Astrocyte (in vitro differentiated cells and primary cell): ENCODE data around the gene OR52A5. TPM values are rescaled to one million over a fixed set of nuclear protein-coding genes. Genes with fewer than 3 reads are reported as not detected.

ENCODE experiments used
- DNase-seq: peaks from one replicate; pipeline ENCODE4 v3.0.0-alpha.2; 2010; ENCODE audit warnings: low read depth
- FAIRE-seq: peaks from 2 replicates; lab custom pipeline; 2011; peaks lifted over from hg19 to GRCh38; lab: Jason Lieb, UNC
- H2AFZ ChIP-seq: 2 replicates; pipeline ENCODE4 v1.6.0; 2012; ENCODE audit warnings: low read depth, low read length, inconsistent platforms
- H3K27ac ChIP-seq: 2 replicates; pipeline ENCODE4 v1.5.1; 2011; ENCODE audit warnings: low read depth, low read length, inconsistent platforms
- H3K27me3 ChIP-seq: 2 replicates; pipeline ENCODE4 v1.6.0; 2011; ENCODE audit warnings: low read length, inconsistent platforms; ENCODE audit not compliant: insufficient read depth
- H3K36me3 ChIP-seq: 2 replicates; pipeline ENCODE4 v1.5.1; 2011; ENCODE audit warnings: low read length, inconsistent platforms; ENCODE audit not compliant: insufficient read depth
- H3K4me1 ChIP-seq: 2 replicates; pipeline ENCODE4 v1.5.1; 2011; ENCODE audit warnings: low read length, inconsistent platforms; ENCODE audit not compliant: insufficient read depth
- H3K4me2 ChIP-seq: 2 replicates; pipeline ENCODE4 v1.6.0; 2012; ENCODE audit warnings: low read length, inconsistent platforms
- H3K4me3 ChIP-seq: 2 replicates; pipeline ENCODE4 v1.5.1; 2011; ENCODE audit warnings: low read depth, mild to moderate bottlenecking, low read length, inconsistent platforms; ENCODE audit not compliant: insufficient read depth
- H3K79me2 ChIP-seq: 2 replicates; pipeline ENCODE4 v1.6.0; 2012; ENCODE audit warnings: mild to moderate bottlenecking, low read length, inconsistent platforms; ENCODE audit not compliant: insufficient read depth
- H3K9ac ChIP-seq: 2 replicates; pipeline ENCODE4 v1.6.0; 2012; ENCODE audit warnings: mild to moderate bottlenecking, low read length, inconsistent platforms
- H3K9me3 ChIP-seq: 2 replicates; pipeline ENCODE4 v1.5.1; 2012; ENCODE audit warnings: low read depth, mild to moderate bottlenecking, low read length, inconsistent platforms; ENCODE audit not compliant: insufficient read depth
- H4K20me1 ChIP-seq: 2 replicates; pipeline ENCODE4 v1.6.0; 2012; ENCODE audit warnings: low read length, inconsistent platforms; ENCODE audit not compliant: insufficient read depth
- H3K27ac Mint-ChIP-seq: one replicate; pipeline ENCODE4 v1.8.0; 2021; ENCODE audit warnings: mild to moderate bottlenecking, mixed read lengths; ENCODE audit not compliant: unreplicated experiment
- H3K27me3 Mint-ChIP-seq: one replicate; pipeline ENCODE4 v1.8.0; 2021; ENCODE audit warnings: low read depth, mixed read lengths; ENCODE audit not compliant: unreplicated experiment
- H3K36me3 Mint-ChIP-seq: one replicate; pipeline ENCODE4 v1.8.0; 2021; ENCODE audit warnings: low read depth, mixed read lengths; ENCODE audit not compliant: unreplicated experiment
- H3K4me1 Mint-ChIP-seq: one replicate; pipeline ENCODE4 v1.8.0; 2021; ENCODE audit warnings: low read depth, mixed read lengths; ENCODE audit not compliant: unreplicated experiment
- H3K4me3 Mint-ChIP-seq: one replicate; pipeline ENCODE4 v1.8.0; 2021; ENCODE audit warnings: mild to moderate bottlenecking, moderate library complexity, mixed read lengths; ENCODE audit not compliant: unreplicated experiment
- H3K9me3 Mint-ChIP-seq: one replicate; pipeline ENCODE4 v1.8.0; 2021; ENCODE audit warnings: mild to moderate bottlenecking, mixed read lengths; ENCODE audit not compliant: unreplicated experiment
- CTCF ChIP-seq: IDR thresholded peaks from 2 replicates; pipeline ENCODE4 v1.5.1; 2011; ENCODE audit warnings: low read depth, mild to moderate bottlenecking, inconsistent platforms, low read length, moderate library complexity; ENCODE audit not compliant: insufficient read depth
- EZH2 ChIP-seq: IDR thresholded peaks from 2 replicates; pipeline ENCODE4 v1.6.1; 2012; ENCODE audit warnings: mild to moderate bottlenecking, low read length, inconsistent platforms; ENCODE audit not compliant: insufficient read depth
- total RNA-seq: library from RNA; stranded (reverse); gene quantifications from 2 replicates; pipeline ENCODE4 v1.2.1, GENCODE V29; 2021

Gene OR52A5
- total RNA-seq, 1 donor from 2014 or later, result not detected

- H3K36me3 Mint-ChIP-seq, result no peaks in the 10 kb centered on the region
- Histone ChIP-seq H3K79me2 (no peaks in the 10 kb centered on the region), H3K27me3 (no peaks in the 10 kb centered on the region), H3K9me3 (no peaks in the 10 kb centered on the region), H4K20me1 (no peaks in the 10 kb centered on the region), H3K4me1 (no peaks in the 10 kb centered on the region), H3K36me3 (no peaks in the 10 kb centered on the region), H2AFZ (no peak overlapping the region), H3K27ac (no peak overlapping the region), H3K4me3 (no peak overlapping the region), H3K4me2 (no peak overlapping the region), H3K9ac (no peak overlapping the region)
- no peak overlapping the region for H3K27ac Mint-ChIP-seq
- no peaks in the 10 kb centered on the region for H3K4me1 Mint-ChIP-seq
- TF ChIP-seq EZH2 (no peak), CTCF (no peak)
- H3K9me3 Mint-ChIP-seq, result peaks cover 1% of the 10 kb centered on the region
- FAIRE-seq (no peak), DNase-seq (no peak)
- H3K27me3 Mint-ChIP-seq, result peaks cover 2% of the 10 kb centered on the region
- no peak overlapping the region for H3K4me3 Mint-ChIP-seq
Observed at GRCh38 chr11:5159806-5160205, 21.6 kb upstream of the OR52A5 start.

- Mint-ChIP-seq H3K27me3 (peaks cover 2% of the 10 kb centered on the region), H3K36me3 (no peaks in the 10 kb centered on the region), H3K4me1 (no peaks in the 10 kb centered on the region), H3K4me3 (no peak within 1 kb of the TSS), H3K9me3 (no peaks in the 10 kb centered on the region), H3K27ac (no peak within 1 kb of the TSS)
- no peak within 1 kb of the TSS for H3K4me3 ChIP-seq
- H3K36me3 ChIP-seq, result no peaks in the 10 kb centered on the region
- no peaks in the 10 kb centered on the region for H3K9me3 ChIP-seq
- H3K4me1 ChIP-seq, result no peaks in the 10 kb centered on the region
- FAIRE-seq (no peak), DNase-seq (no peak)
- no peaks in the 10 kb centered on the region for H3K27me3 ChIP-seq
- H3K4me2 ChIP-seq, result no peak within 1 kb of the TSS
- no peaks in the 10 kb centered on the region for H4K20me1 ChIP-seq
- no peaks in the 10 kb centered on the region for H3K79me2 ChIP-seq
- H3K9ac ChIP-seq, result no peak within 1 kb of the TSS
- no peak within 1 kb of the TSS for H3K27ac ChIP-seq
- no peak within 1 kb of the TSS for H2AFZ ChIP-seq
- TF ChIP-seq EZH2 (no peak), CTCF (no peak)
Observed at GRCh38 chr11:5154657-5155056, 16.5 kb upstream of the OR52A5 start, which contains the start of gene OR52A1. Gene OR52A1 (minus strand): TSS chr11:5154757. CDS start chr11:5152369, 2,388 bp downstream.

GRCh38 chr11:5153574-5154431 lies 15.6 kb upstream of the OR52A5 start:
- Mint-ChIP-seq H3K4me1 (no peaks in the 10 kb centered on the region), H3K4me3 (no peak overlapping the region), H3K27ac (no peak overlapping the region), H3K9me3 (no peaks in the 10 kb centered on the region), H3K36me3 (no peaks in the 10 kb centered on the region), H3K27me3 (peaks cover 2% of the 10 kb centered on the region)
- no peak overlapping the region for H3K4me2 ChIP-seq
- no peak overlapping the region for H3K27ac ChIP-seq
- H3K4me3 ChIP-seq, result no peak overlapping the region
- no peak for FAIRE-seq
- no peak overlapping the region for H3K9ac ChIP-seq
- DNase-seq, result no peak
- no peaks in the 10 kb centered on the region for H3K36me3 ChIP-seq
- H3K9me3 ChIP-seq, result no peaks in the 10 kb centered on the region
- no peak overlapping the region for H2AFZ ChIP-seq
- TF ChIP-seq CTCF, result no peak
- TF ChIP-seq EZH2, result no peak
- no peaks in the 10 kb centered on the region for H3K79me2 ChIP-seq
- no peaks in the 10 kb centered on the region for H3K4me1 ChIP-seq
- no peaks in the 10 kb centered on the region for H3K27me3 ChIP-seq
- no peaks in the 10 kb centered on the region for H4K20me1 ChIP-seq
